Panc1 (cell line): ENCODE measurements around the gene PTPRN.

Experiments used
- CTCF ChIP-seq: fragments of 450-650 bp; IDR thresholded peaks from 2 replicates; pipeline ENCODE4 v1.5.1; 2017; ENCODE audit warnings: mild to moderate bottlenecking
- POLR2AphosphoS5 ChIP-seq: IDR thresholded peaks from 2 replicates; pipeline ENCODE4 v1.6.1; 2012; ENCODE audit warnings: mild to moderate bottlenecking, low read depth, low read length, moderate library complexity
- REST ChIP-seq, 2 experiments: IDR thresholded peaks; 2 replicates each; pipeline ENCODE4 v1.6.1; 2011 to 2012; ENCODE audit warnings: low read depth in 2 of 2, control low read depth in 1 of 2, low read length in 1 of 2, mild to moderate bottlenecking in 1 of 2, moderate library complexity in 1 of 2; ENCODE audit not compliant: insufficient read depth in 1 of 2

- TF ChIP-seq CTCF (no peak), REST (IDR thresholded peaks at IDR 0.05; ENCODE audit: insufficient read depth in 1 of 2, low read depth in 2 of 2, low read length in 1 of 2) (no peak), POLR2AphosphoS5 (no peak)
Observed at GRCh38 chr2:219289537-219290361, 19.5 kb downstream of the PTPRN start.
